HepG2 (cell line): Measurements from ENCODE around the gene BIK. TPM values are rescaled to one million over a fixed set of nuclear protein-coding genes. Genes with fewer than 3 reads are reported as not detected.

Experiments used
- ATAC-seq: fragments of 200-7000 bp; cut with Tn5 transposase; 3 replicates; pipeline ENCODE4 v1.9.1; 2020; ENCODE audit warnings: mild to moderate bottlenecking, moderate library complexity
- BruUV-seq: library from RNA; stranded (reverse); fragments of 400-500 nt; replicated peaks from 2 replicates; lab custom pipeline; 2021; lab: Mats Ljungman, UMichigan
- CTCF ChIA-PET: fragments of 300-600 bp; formaldehyde crosslinking; extraction: SDS; loops from one replicate; lab custom pipeline; 2021; ENCODE audit warnings: low total read pairs, inconsistent platforms, low intra/inter-chr PET ratio; lab: Yijun Ruan, JAX
- POLR2A ChIA-PET: fragments of 350-600 bp; sonication (Branson Sonifier 250); formaldehyde crosslinking; loops from one replicate; lab custom pipeline; 2020; ENCODE audit warnings: antibody characterized with exemption, inconsistent platforms; lab: Yijun Ruan, JAX
- DNase-seq: peaks from one replicate; pipeline ENCODE4 v3.0.0-alpha.2; 2015; ENCODE audit warnings: low spot score
- FAIRE-seq: peaks from 3 replicates; lab custom pipeline; 2011; peaks lifted over from hg19 to GRCh38; lab: Jason Lieb, UNC
- H2AFZ ChIP-seq: one replicate; pipeline ENCODE4 v1.6.1; 2011; ENCODE audit warnings: low read length, inconsistent platforms
- H3K27ac ChIP-seq: fragments of 300-600 bp; 3 replicates; pipeline ENCODE4 v1.8.0; 2011; ENCODE audit warnings: mixed run types, mild to moderate bottlenecking, mixed read lengths, low read length, inconsistent platforms; ENCODE audit not compliant: insufficient read depth; ENCODE audit errors: extremely low read length
- H3K27me3 ChIP-seq, 2 experiments: fragments of 200-600 bp in 1 of 2; 2 replicates in 1 of 2; 3 replicates in 1 of 2; pipeline versions ENCODE4 v1.6.0 to v1.8.0; 2011; ENCODE audit warnings: low read length in 2 of 2, mild to moderate bottlenecking in 2 of 2, moderate library complexity in 2 of 2, inconsistent platforms in 1 of 2; ENCODE audit not compliant: insufficient read depth in 2 of 2, control insufficient read depth in 1 of 2
- H3K36me3 ChIP-seq, 2 experiments: fragments of 200-600 bp in 1 of 2; replicated peaks in 1 of 2; 2 replicates in 1 of 2; 3 replicates in 1 of 2; pipeline versions ENCODE4 v1.5.1 to v1.8.0; 2011; ENCODE audit warnings: low read length in 2 of 2, inconsistent platforms in 1 of 2; ENCODE audit not compliant: insufficient read depth in 2 of 2, control insufficient read depth in 1 of 2
- H3K4me1 ChIP-seq: 2 replicates; pipeline ENCODE4 v1.5.1; 2012; ENCODE audit warnings: low read length, inconsistent platforms; ENCODE audit not compliant: insufficient read depth
- H3K4me2 ChIP-seq: 2 replicates; pipeline ENCODE4 v1.6.0; 2011; ENCODE audit warnings: low read depth, low read length, inconsistent platforms
- H3K4me3 ChIP-seq, 3 experiments: fragments of 200-600 bp in 1 of 3; sonication (generic), shearing (Covaris generic) in 1 of 3; replicated peaks in 1 of 3; 2 replicates each; pipeline ENCODE4 v1.5.1; 2011 to 2016; ENCODE audit warnings: low read length in 3 of 3, inconsistent platforms in 2 of 3, low read depth in 2 of 3, mild to moderate bottlenecking in 2 of 3, control low read depth in 1 of 3, mixed read lengths in 1 of 3; ENCODE audit not compliant: insufficient read depth in 1 of 3
- H3K79me2 ChIP-seq: one replicate; pipeline ENCODE4 v1.6.1; 2011; ENCODE audit warnings: low read length, inconsistent platforms; ENCODE audit not compliant: insufficient read depth
- H3K9ac ChIP-seq: 2 replicates; pipeline ENCODE4 v1.6.0; 2011; ENCODE audit warnings: mild to moderate bottlenecking, low read depth, low read length, inconsistent platforms; ENCODE audit not compliant: insufficient read depth
- H3K9me3 ChIP-seq: 2 replicates; pipeline ENCODE4 v1.5.1; 2012; ENCODE audit warnings: mild to moderate bottlenecking, low read length
- H4K20me1 ChIP-seq: 2 replicates; pipeline ENCODE4 v1.6.0; 2011; ENCODE audit warnings: inconsistent platforms, mild to moderate bottlenecking, low read length, moderate library complexity; ENCODE audit not compliant: insufficient read depth
- DMAP1 ChIP-seq: IDR thresholded peaks from 2 replicates; pipeline ENCODE4 v1.6.1; 2016
- DNMT1 ChIP-seq: sonication (generic); formaldehyde crosslinking; IDR thresholded peaks from 2 replicates; pipeline ENCODE4 v1.5.1; 2020; ENCODE audit warnings: mild to moderate bottlenecking, missing genetic modification reagents
- ONECUT2 ChIP-seq: sonication (generic); formaldehyde crosslinking; IDR thresholded peaks from 2 replicates; pipeline ENCODE4 v1.4.0; 2020; ENCODE audit warnings: missing genetic modification reagents
- PPARG ChIP-seq: conservative IDR thresholded peaks from 2 replicates; pipeline ENCODE4 v1.6.1; 2016; ENCODE audit warnings: missing biosample characterization, missing genetic modification reagents
- SMAD9 ChIP-seq: sonication (generic); formaldehyde crosslinking; IDR thresholded peaks from 2 replicates; pipeline ENCODE4 v1.5.1; 2020; ENCODE audit warnings: mild to moderate bottlenecking, missing genetic modification reagents
- SOX13 ChIP-seq, 3 experiments: fragments of 450-650 bp in 1 of 3; sonication (generic) in 1 of 3; formaldehyde crosslinking in 1 of 3; IDR thresholded peaks in 2 of 3; conservative IDR thresholded peaks in 1 of 3; 2 replicates each; pipeline versions ENCODE4 v1.5.0 to v1.6.1; 2016 to 2020; ENCODE audit warnings: antibody characterized with exemption in 1 of 3, mild to moderate bottlenecking in 1 of 3, missing compliant biosample characterization in 1 of 3, missing genetic modification reagents in 1 of 3, moderate library complexity in 1 of 3
- ZSCAN5A ChIP-seq: sonication (generic); formaldehyde crosslinking; IDR thresholded peaks from 2 replicates; pipeline ENCODE4 v1.8.0; 2022; ENCODE audit warnings: mild to moderate bottlenecking, missing genetic modification reagents, borderline replicate concordance
- WGBS: methylation state at CpG from one replicate; pipeline ENCODE4 v1.1.6; 2017; ENCODE audit warnings: low lambda C conversion rate; 5-methylcytosine and 5-hydroxymethylcytosine counted together
- in situ Hi-C: cut with HindIII; loops from 2 replicates; pipeline ENCODE4 v1.10.0; 2017; ENCODE audit warnings: low pct_unique_long_range_greater_than_20kb; ENCODE audit not compliant: extremely low pct_ligation_motif_present
- intact Hi-C: fragments of 100-400 bp; cut with micrococcal nuclease; formaldehyde crosslinking; loops from one replicate; pipeline ENCODE4 v1.10.0; 2022; ENCODE audit not compliant: unreplicated experiment
- polyA plus RNA-seq, 8 experiments: library from polyadenylated mRNA; depleted of rRNA in 3 of 8; stranded (reverse) in 7 of 8; unstranded in 1 of 8; fragments of >200 nt; fragmentation: Illumina TruSeq in 4 of 8; extraction: Trizol in 4 of 8; gene quantifications; 2 replicates each; pipeline versions ENCODE4 v1.2.1 to v1.2.3, GENCODE V29; 2011 to 2016; ENCODE audit warnings: low read depth in 4 of 8, missing spikeins in 1 of 8, mixed read lengths in 1 of 8; ENCODE audit not compliant: insufficient read depth in 1 of 8
- total RNA-seq, 5 experiments: library from RNA; depleted of rRNA; stranded (reverse); fragments of >200 nt; fragmentation: Illumina TruSeq; extraction: Trizol; gene quantifications; 2 replicates each; pipeline ENCODE4 v1.2.3, GENCODE V29; 2016; ENCODE audit warnings: low read depth in 1 of 5
- TF ChIP-seq, protein P1 (sequence below): sonication (generic); formaldehyde crosslinking; IDR thresholded peaks from 2 replicates; pipeline ENCODE4 v1.5.0; 2020; ENCODE audit warnings: mild to moderate bottlenecking, missing genetic modification reagents, borderline replicate concordance
- TF ChIP-seq, protein P2 (sequence below): sonication (generic); formaldehyde crosslinking; IDR thresholded peaks from 2 replicates; pipeline ENCODE4 v1.4.0; 2020; ENCODE audit warnings: missing genetic modification reagents
- TF ChIP-seq, protein P3 (sequence below): sonication (generic); formaldehyde crosslinking; IDR thresholded peaks from 2 replicates; pipeline ENCODE4 v1.8.0; 2022; ENCODE audit warnings: mild to moderate bottlenecking, missing genetic modification reagents, moderate library complexity
- TF ChIP-seq, protein P4 (sequence below): sonication (generic); formaldehyde crosslinking; IDR thresholded peaks from 2 replicates; pipeline ENCODE4 v1.4.0; 2020; ENCODE audit warnings: missing genetic modification reagents

BIK gene
- total and polyA plus RNA-seq, 2 of the 13 experiments (the other 11 are each of a cell fraction or from before 2014, with no cell fraction given), result 0.54 to 0.80 TPM

- TF ChIP-seq, protein P1, sequence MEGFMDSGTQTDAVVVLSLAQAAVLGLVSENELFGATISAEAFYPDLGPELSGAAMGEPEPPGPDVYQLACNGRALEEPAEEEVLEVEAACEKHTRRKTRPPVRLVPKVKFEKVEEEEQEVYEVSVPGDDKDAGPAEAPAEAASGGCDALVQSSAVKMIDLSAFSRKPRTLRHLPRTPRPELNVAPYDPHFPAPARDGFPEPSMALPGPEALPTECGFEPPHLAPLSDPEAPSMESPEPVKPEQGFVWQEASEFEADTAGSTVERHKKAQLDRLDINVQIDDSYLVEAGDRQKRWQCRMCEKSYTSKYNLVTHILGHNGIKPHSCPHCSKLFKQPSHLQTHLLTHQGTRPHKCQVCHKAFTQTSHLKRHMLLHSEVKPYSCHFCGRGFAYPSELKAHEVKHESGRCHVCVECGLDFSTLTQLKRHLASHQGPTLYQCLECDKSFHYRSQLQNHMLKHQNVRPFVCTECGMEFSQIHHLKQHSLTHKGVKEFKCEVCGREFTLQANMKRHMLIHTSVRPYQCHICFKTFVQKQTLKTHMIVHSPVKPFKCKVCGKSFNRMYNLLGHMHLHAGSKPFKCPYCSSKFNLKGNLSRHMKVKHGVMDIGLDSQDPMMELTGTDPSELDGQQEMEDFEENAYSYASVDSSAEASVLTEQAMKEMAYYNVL (CRISPR knock-in tag), result no peak
- no peak for TF ChIP-seq ONECUT2
- no peak for TF ChIP-seq SOX13 (IDR thresholded peaks at IDR 0.05)
- 0 out of 4 replicates have a peak, but pooled peaks of 1 of the 2 experiments have one; percentile 39 for TF ChIP-seq SOX13 (CRISPR knock-in tag; conservative IDR thresholded peaks at IDR 0.05 in 1 of 2, IDR thresholded peaks at IDR 0.05 in 1 of 2)
- TF ChIP-seq PPARG (CRISPR knock-in tag), result no peak
Observed at GRCh38 chr22:43113526-43114251, 3.1 kb downstream of the BIK start (continued).

GRCh38 chr22:43114958-43115357 lies 4.4 kb downstream of the BIK start:
- H3K27ac ChIP-seq, result no peak overlapping the region
- in situ Hi-C loops, result no loop called here
- H3K36me3 ChIP-seq, result no peaks in the 10 kb centered on the region
- H3K4me1 ChIP-seq, result peaks cover 56% of the 10 kb centered on the region
- peaks cover 5 to 27% of the 10 kb centered on the region in 2 experiments; a peak in 4 of 5 replicates for H3K27me3 ChIP-seq
- no peak overlapping the region for H2AFZ ChIP-seq
- H3K79me2 ChIP-seq, result no peaks in the 10 kb centered on the region
- peak; percentile 24 for DNase-seq
- ATAC-seq, result no peak
- ChIA-PET POLR2A (no interaction called here), CTCF (no interaction called here)
- H3K9me3 ChIP-seq, result no peaks in the 10 kb centered on the region
- intact Hi-C loops, result no loop called here
- WGBS, result 0% methylated on average over 5 of the region's 5 CpGs
- H4K20me1 ChIP-seq, result no peaks in the 10 kb centered on the region
- no peak for FAIRE-seq
- H3K9ac ChIP-seq, result no peak overlapping the region
- no peak overlapping the region for H3K4me3 ChIP-seq
- 0 out of 2 replicates have a peak overlapping the region, but pooled peaks have one; percentile 14 for H3K4me2 ChIP-seq
- no TSS peak for BruUV-seq
- TF ChIP-seq, protein P2, sequence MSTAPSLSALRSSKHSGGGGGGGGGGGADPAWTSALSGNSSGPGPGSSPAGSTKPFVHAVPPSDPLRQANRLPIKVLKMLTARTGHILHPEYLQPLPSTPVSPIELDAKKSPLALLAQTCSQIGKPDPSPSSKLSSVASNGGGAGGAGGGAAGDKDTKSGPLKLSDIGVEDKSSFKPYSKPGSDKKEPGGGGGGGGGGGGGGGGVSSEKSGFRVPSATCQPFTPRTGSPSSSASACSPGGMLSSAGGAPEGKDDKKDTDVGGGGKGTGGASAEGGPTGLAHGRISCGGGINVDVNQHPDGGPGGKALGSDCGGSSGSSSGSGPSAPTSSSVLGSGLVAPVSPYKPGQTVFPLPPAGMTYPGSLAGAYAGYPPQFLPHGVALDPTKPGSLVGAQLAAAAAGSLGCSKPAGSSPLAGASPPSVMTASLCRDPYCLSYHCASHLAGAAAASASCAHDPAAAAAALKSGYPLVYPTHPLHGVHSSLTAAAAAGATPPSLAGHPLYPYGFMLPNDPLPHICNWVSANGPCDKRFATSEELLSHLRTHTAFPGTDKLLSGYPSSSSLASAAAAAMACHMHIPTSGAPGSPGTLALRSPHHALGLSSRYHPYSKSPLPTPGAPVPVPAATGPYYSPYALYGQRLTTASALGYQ (CRISPR knock-in tag), result no peak
- TF ChIP-seq DMAP1 (CRISPR knock-in tag), result no peak
- no peak for TF ChIP-seq ZSCAN5A
- no peak for TF ChIP-seq SMAD9 (CRISPR knock-in tag)
- TF ChIP-seq, protein P3, sequence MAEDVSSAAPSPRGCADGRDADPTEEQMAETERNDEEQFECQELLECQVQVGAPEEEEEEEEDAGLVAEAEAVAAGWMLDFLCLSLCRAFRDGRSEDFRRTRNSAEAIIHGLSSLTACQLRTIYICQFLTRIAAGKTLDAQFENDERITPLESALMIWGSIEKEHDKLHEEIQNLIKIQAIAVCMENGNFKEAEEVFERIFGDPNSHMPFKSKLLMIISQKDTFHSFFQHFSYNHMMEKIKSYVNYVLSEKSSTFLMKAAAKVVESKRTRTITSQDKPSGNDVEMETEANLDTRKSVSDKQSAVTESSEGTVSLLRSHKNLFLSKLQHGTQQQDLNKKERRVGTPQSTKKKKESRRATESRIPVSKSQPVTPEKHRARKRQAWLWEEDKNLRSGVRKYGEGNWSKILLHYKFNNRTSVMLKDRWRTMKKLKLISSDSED (CRISPR knock-in tag), result no peak
- no peak for TF ChIP-seq DNMT1
- TF ChIP-seq, protein P4, sequence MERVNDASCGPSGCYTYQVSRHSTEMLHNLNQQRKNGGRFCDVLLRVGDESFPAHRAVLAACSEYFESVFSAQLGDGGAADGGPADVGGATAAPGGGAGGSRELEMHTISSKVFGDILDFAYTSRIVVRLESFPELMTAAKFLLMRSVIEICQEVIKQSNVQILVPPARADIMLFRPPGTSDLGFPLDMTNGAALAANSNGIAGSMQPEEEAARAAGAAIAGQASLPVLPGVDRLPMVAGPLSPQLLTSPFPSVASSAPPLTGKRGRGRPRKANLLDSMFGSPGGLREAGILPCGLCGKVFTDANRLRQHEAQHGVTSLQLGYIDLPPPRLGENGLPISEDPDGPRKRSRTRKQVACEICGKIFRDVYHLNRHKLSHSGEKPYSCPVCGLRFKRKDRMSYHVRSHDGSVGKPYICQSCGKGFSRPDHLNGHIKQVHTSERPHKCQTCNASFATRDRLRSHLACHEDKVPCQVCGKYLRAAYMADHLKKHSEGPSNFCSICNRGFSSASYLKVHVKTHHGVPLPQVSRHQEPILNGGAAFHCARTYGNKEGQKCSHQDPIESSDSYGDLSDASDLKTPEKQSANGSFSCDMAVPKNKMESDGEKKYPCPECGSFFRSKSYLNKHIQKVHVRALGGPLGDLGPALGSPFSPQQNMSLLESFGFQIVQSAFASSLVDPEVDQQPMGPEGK (CRISPR knock-in tag), result peak; percentile 70
